GM18511 (cell line): ENCODE results near the gene KRTAP10-4.
"Not testable (repeated sequence)": the region's sequence is repeated elsewhere in the genome, so short reads cannot be mapped to it uniquely, and the experiment has no call there.

Source experiments
- ATAC-seq: cut with Tn5 transposase; IDR thresholded peaks from one replicate; pipeline ENCODE4 v1.9.1; 2021; ENCODE audit warnings: mild to moderate bottlenecking, moderate library complexity; ENCODE audit not compliant: unreplicated experiment

Gene KRTAP10-4

DNA sequence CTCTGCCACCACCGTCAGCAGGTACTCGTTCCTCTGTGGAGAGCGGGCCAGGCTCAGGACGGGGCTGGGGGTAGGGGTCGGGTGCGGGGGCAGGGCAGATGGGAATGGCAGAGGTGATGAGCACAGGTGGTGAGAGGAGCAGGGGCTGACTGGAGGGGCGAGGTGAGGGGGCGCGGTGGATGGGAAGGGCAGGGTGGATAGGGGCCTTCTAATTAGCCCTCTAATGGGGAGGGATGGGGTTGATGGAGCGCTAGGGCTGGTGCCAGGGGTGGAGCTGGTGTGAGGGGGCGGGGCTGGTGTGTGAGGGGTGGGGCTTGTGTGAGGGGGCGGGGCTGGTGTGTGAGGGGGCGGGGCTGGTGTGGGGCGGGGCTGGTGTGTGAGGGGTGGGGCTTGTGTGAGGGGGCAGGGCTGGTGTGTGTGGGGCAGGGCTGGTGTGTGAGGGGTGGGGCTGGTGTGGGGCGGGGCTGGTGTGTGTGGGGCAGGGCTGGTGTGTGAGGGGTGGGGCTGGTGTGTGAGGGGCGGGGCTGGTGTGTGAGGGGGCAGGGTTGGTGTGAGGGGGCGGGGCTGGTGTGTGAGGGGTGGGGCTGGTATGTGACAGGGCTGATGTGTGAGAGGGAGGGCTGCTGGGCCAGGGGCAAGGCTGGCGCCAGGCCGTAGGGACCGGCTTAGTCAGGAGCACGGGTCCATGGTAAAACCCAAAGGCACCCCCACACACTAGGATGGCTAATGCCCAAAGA is 39.5 kb upstream of the KRTAP10-4 start:
- ATAC-seq, result no peak

DNA sequence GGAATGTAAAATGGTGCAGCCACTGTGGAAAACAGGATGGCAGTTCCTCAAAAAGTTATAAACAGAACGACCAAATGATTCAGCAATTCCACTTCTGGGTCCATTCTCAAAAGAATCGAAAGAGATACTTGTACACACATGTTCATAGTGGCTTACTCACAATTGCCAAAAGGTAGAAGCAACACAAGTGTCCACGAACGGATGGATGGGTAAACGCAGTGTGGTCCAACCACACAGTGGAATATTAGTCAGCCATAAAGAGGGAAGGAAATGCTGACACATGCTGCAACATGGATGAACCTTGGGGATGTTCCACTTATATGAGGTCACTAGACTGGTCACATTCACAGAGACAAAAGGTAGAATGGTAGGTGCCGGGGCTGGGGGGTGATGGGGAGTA is 38.8 kb upstream of the KRTAP10-4 start:
- ATAC-seq, result no peak

DNA sequence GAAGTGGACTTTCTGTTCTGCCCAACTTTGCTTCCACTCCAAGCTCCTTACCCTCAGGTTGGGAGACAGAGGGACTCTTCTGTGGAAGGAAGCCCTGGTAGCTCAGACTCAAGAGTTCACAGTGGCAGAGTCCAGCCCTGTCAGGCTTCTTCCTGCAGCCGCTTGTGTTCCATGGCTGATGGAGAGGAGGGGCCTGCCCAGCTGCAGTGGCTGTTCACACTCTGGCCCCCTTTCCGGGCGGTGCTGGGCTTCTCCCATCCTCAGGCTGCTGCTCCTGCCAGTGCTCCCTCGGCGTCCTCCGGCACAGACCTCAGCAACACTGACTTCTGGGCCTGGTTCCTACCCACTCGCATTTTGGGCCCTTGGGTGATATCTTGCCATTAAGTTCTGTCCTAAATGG is 37.6 kb upstream of the KRTAP10-4 start:
- ATAC-seq, result no peak

DNA sequence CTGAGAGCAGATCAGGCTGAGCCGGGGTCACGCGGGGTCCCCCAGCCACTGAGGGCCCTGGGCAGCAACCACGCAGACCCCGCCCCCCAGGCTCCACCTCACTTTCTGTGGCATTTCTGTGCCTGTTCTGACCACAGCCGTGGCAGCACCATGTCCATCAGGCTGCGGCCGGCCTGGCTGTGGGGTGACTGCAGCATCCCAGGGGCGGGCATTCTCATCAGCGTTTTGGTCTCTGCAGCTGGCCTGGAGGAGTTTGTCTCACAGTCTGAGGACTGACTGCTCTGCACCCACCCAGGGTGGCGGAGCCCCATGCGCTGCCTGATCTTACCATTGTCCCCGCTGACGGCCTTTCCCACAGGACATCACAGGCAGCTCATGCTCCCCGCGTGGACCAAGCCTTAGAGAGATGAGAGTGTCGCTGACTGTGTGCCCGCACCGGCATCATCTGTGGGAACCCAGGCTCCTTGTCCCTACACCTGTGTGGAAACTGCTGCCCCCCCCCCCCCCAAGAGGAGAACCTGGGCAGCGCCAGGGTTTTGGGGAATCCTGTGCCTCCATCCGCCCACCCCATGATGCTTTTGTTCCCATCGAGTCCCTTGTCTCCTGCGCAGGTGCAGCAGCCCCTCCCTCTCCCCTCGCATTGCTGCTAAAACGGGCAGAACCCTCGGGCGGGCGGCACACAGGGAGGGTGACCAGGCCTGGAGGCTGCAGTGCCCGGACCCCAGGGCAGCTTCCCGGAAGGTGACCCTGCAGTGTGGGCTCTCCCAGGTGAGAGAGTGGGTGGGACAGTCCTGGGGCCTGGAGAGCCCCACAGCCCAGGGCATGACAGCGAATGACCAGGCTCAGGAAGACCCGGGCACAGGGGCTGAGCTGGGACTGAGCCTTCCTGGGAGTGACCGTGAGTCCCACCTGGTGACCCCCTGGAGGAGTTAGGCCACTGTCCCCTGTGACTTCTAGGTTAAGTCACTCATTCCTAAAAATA is 35.3 kb upstream of the KRTAP10-4 start:
- no peak for ATAC-seq

DNA sequence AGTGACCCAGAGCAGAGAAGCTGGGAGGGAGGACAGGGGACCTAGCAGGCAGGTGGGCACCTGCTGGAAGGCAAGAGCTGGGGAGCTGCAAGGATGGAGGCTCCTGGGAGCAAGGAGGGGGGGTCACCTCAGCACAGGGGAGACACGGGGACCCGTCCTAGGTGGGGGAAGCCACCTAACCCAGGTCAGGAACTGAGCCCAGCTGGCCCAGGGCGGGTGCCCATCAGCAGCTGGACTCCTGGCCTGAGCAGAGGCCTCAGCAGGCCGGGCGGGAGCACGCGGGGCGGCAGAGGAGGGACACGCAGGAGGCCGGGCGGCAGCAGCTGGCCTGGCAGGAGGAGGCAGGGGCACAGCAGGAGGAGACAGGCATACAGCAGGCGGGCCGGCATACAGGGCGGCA is 34.5 kb upstream of the KRTAP10-4 start:
- no peak for ATAC-seq

DNA sequence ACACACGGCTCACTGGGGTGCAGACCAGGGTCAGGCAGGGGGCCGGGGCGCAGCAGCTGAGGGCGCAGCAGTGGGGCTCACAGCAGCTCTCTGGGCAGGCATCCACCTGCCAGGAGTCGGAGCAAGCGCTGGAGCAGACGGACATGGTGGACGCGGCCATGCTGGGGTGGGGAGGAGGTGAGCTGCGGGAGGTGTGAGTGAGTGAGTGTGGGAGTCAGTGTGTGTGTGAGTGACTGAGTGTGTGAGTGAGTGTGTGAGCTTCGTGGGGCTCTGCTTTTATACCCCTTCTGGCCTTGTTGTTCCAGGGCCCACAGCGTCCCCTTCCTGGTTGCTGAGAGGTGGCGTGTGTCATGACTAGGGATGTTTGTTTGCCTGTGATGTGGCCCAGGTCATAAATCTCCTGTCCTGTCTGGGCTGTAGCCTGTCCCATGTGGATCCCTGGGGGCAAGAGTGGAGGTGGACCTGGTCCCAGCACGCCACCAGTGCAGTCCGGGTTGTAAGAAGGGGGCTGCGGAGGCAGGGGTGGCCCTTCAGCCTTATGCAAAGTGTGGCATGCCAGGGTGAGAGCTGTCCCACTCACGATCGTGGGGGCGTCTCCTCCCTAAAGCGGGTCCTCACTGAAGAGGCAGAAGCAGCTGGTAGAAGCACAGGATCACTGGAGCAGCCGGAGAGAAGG is 33.4 kb upstream of the KRTAP10-4 start, which contains the start of gene KRTAP10-1:
TSS of gene KRTAP10-1 (minus strand) at position 205 of the 676 bp plus-strand sequence. CDS start at position 160, 45 bp downstream.
- ATAC-seq, result no peak

DNA sequence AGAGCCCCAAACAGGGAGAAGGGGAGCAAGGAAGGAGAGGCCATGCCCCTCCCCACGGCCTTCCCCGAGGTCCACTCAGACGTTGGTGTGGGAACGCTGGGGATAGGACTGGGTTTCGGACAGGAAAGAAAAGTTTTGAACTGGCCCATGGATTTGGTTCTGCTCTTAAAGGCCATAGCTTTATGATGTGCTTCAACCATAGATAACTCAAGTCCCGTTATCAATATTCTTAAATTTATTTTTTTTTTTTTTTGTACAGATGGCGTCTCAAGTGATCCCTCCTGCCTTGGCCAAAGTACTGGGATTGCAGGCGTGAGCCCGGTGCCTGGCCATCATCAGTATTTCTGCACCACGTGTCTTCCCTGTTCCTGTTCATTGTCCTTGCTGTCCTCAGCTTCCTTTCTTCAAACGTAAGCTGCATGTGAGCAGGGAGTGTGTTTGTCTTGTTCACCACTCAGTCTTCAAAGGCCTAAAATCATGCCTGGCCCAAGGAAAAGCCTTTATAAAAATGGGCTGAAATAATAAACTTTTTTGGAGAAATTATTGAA is 32.7 kb upstream of the KRTAP10-4 start:
- no peak for ATAC-seq

- no peak for ATAC-seq
These were observed 30.8 kb upstream of the KRTAP10-4 start for GRCh38 chr21:44542716-44543115.

GRCh38 chr21:44544566-44544965 is 29.0 kb upstream of the KRTAP10-4 start:
- ATAC-seq, result no peak

GRCh38 chr21:44547656-44548331 is 25.7 kb upstream of the KRTAP10-4 start:
- no peak for ATAC-seq

- no peak for ATAC-seq
These were observed 25.1 kb upstream of the KRTAP10-4 start for GRCh38 chr21:44548381-44548780.

DNA sequence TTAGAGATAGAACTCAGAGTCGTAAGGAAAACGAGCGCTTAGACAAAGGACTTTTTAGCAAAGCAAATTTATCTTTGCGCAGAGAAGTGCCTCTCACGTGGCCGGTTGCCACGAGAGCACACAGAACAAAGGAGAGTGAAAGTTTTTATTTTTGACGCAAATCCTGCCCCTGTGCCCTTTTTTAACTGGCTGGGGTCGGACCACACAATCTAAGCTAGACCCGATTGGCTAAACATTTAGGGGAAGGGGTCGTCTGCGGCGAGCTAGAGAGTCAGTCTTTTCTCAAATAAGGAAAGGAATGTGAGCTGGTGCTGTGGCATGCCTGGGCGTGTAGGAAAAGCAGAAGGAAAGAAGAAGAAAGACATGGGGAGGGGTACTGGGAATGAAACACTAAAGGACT is 24.6 kb upstream of the KRTAP10-4 start:
- ATAC-seq, result no peak

DNA sequence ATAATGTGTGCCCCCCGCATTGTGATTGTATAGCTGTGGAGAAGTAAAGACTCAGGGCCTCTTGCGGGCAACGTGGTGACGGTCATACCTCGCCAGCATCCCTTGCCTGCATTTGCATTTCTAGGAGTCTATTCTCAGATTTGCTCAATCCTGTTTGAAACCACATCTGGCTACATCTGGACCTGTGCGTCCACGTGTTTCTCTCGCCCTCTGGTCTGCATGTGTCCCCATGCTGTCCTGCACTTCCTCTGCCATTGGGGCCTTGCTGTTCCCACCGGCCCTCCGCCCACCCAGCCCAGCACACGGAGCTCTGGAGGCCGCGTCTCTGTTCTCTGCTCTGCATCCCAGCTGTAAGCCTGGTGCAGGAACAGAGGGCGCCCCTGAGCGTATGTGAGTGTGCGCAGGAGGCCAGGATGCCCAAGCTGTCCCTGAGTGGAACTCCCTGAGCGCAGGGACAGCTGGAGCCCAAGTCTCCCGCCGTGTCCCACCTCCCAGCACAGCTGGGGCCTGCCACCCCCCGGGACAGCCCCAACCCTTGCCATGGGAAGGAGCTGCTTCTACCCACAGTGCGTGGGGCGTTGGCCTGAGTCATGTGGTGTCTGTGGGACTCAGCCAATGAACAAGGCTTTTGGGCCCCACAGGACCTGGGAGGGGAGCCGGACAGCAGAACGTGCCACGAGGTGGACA is 23.9 kb upstream of the KRTAP10-4 start:
- no peak for ATAC-seq

DNA sequence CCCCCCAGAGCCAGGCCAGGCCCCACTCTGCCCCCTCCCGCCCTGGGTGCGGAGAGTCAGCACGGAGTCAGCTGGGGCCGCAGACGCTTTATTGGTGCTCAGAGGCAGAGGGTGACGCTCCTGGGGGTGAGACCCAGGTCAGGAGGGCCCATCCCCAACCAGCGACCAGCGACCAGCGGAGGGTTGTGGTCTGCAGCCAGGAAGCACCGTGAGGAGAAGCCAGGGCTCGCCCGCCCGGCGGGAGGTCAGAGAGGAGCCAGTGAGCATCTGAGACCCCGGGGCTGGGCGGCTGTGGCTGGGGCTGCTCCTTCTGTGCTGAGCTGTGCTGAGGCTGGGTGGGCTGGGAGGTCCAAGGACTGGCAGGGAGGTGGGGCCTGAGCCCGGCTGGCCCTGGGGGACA is 23.2 kb upstream of the KRTAP10-4 start:
- ATAC-seq, result not testable (repeated sequence)

GRCh38 chr21:44550807-44551206 is 22.7 kb upstream of the KRTAP10-4 start:
- ATAC-seq, result no peak

DNA sequence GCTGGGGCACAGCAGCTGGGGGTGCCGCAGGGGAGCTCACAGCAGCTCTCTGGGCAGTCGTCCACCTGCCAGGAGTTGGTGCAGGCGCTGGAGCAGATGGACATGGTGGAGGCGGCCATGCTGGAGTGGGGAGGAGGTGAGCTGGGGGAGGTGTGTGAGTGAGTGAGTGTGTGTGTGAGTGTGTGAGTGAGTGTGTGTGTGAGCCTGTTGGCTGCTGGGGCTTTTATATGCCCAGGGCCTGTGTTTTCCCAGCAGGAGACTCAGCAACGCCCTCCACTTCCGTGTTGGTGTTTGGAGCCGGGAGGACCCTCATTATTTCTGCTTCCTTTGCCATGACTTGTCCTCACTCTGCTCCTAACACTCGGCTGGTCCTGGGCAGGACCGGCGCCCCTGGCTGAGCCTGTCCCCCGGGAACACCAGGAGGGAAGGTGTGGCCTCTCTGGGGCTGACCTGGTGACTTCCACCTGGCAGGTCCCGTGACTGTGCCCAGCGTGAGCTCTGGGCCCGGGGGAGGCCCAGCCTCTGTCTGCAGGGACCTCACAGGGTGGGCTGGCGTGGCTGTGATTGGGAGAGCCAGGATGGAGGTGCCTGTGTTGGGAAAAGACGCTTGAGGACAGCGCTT is 22.1 kb upstream of the KRTAP10-4 start, which contains the start of gene KRTAP10-2:
TSS of gene KRTAP10-2 (minus strand) at position 166 of the 622 bp plus-strand sequence. CDS start at position 119, 47 bp downstream.
- no peak for ATAC-seq

DNA sequence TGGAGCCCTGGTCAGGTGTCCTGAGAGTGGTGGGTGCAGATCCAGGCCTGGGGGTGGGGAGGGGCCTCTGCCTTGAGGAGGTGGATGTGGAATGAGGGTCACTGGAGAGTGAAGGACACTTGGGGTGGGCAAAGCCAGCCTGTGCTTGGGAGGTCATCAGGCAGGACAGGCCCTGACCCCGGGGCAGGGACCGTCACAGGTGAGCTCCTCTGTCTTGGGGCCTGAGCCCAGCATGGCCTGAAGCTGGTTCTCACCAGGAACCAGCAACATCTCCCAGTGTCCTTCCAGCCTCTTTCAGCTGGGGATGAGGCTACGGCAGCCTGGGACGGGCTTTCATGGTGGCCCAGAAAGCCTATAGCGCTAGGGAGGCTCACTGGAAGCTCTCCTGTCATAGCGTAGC is 21.4 kb upstream of the KRTAP10-4 start:
- no peak for ATAC-seq

DNA sequence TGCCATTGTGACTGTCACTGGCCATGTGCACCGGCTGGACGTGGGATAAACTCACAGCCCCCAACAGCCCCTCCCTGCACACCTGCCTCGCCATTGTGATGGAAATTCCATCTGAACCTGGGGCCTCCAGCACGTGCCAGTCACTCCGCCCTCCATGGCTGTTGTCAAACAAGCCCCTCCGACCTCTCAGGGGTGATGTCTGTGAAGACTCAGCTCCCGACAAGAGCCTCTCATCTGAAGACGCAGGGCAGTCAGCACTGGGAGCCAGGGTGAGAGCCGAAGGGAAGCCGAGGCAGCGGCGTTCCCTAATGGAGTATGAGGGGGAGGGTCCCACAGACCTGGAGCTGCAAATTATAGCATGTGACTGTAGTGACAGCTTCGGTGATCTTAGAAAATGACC is 20.8 kb upstream of the KRTAP10-4 start:
- no peak for ATAC-seq

DNA sequence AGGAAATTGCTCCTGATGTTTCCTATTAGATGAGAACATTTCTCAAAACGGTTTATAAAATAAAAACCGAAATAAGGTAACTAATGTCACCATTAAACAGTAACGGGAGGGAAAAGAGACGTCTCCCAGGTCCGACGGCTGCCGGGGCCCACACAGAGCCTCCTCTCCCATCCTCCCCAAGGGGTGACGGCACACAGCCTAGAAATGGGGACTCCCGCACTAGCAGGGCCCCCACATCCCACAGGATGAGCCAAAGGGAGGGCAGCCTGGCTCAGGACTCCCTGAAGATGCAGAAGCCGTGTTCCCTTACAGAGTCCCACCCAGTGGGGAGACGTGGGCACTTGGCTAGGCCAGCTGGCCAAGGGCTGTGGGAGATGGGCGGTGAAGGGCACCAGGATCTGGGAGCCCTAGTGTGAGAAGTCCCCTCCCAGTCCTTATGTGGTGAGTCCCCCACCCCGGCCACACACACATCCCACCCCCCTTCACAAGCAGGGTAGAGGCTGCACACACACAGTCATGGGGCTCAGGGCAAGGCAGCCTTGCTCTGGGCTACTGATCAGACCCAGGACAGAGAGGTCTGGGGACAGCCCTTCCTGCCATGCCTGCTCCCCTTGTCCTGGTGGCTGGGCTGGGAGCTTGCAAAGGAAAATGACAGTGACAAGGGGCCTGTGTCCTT is 18.2 kb upstream of the KRTAP10-4 start:
- ATAC-seq, result no peak
